ENCODE measurements around the gene TMEM123. TPM values are rescaled to one million over a fixed set of nuclear protein-coding genes. Genes with fewer than 3 reads are reported as not detected.
A peak's percentile ranks its signal among the peaks of the same experiment; 100 is the strongest.

The TMEM123 gene
- total RNA-seq, 1 donor from 2014 or later, result 156 TPM

- no peaks in the 10 kb centered on the region for H3K36me3 ChIP-seq
- no peaks in the 10 kb centered on the region for H3K9me3 ChIP-seq
- intact Hi-C loops (cut with DNase I), result loop anchor here (5.0 kb wide), 1 partner anchor 153 kb away; no protein-coding TSS in a partner anchor
- no peak overlapping the region for H3K4me3 ChIP-seq
- no peaks in the 10 kb centered on the region for H3K27me3 ChIP-seq
- H3K27ac ChIP-seq, result no peak overlapping the region
- no peak for DNase-seq (ENCODE audit: extremely low spot score in 2 of 2)
- TF ChIP-seq POLR2AphosphoS5 (IDR thresholded peaks at IDR 0.05; ENCODE audit: insufficient read depth in 1 of 2, low read depth in 1 of 2) (no peak), POLR2A (IDR thresholded peaks at IDR 0.05) (no peak), CTCF (IDR thresholded peaks at IDR 0.05) (peak; percentile 63 to 74 (median 73))
- H3K4me1 ChIP-seq, result no peaks in the 10 kb centered on the region
Measured at GRCh38 chr11:102495161-102496042, 42.8 kb upstream of the TMEM123 start.

- Histone ChIP-seq H3K4me1 (no peaks in the 10 kb centered on the region), H3K27me3 (no peaks in the 10 kb centered on the region), H3K9me3 (no peaks in the 10 kb centered on the region), H3K36me3 (no peaks in the 10 kb centered on the region), H3K4me3 (no peak overlapping the region), H3K27ac (no peak overlapping the region)
- TF ChIP-seq CTCF (IDR thresholded peaks at IDR 0.05), result no peak
- TF ChIP-seq POLR2A (IDR thresholded peaks at IDR 0.05), result no peak
- no peak for TF ChIP-seq POLR2AphosphoS5 (IDR thresholded peaks at IDR 0.05; ENCODE audit: insufficient read depth in 1 of 2, low read depth in 1 of 2)
- no peak for DNase-seq (ENCODE audit: extremely low spot score in 2 of 2)
- intact Hi-C loops (cut with DNase I), result no loop called here
Measured at GRCh38 chr11:102494216-102494615, 41.7 kb upstream of the TMEM123 start.

GRCh38 chr11:102493524-102493923, 41.0 kb upstream of the TMEM123 start:
- H3K27ac ChIP-seq, result no peak overlapping the region
- TF ChIP-seq POLR2A (IDR thresholded peaks at IDR 0.05) (no peak), CTCF (IDR thresholded peaks at IDR 0.05) (no peak), POLR2AphosphoS5 (IDR thresholded peaks at IDR 0.05; ENCODE audit: insufficient read depth in 1 of 2, low read depth in 1 of 2) (no peak)
- intact Hi-C loops (cut with DNase I), result no loop called here

GRCh38 chr11:102491969-102492368, 39.4 kb upstream of the TMEM123 start:
- Histone ChIP-seq H3K4me3 (no peak overlapping the region), H3K27me3 (no peaks in the 10 kb centered on the region), H3K4me1 (no peaks in the 10 kb centered on the region), H3K36me3 (no peaks in the 10 kb centered on the region), H3K9me3 (no peaks in the 10 kb centered on the region), H3K27ac (no peak overlapping the region)
- no peak for DNase-seq (ENCODE audit: extremely low spot score in 2 of 2)
- TF ChIP-seq POLR2AphosphoS5 (IDR thresholded peaks at IDR 0.05; ENCODE audit: insufficient read depth in 1 of 2, low read depth in 1 of 2), result no peak
- no peak for TF ChIP-seq CTCF (IDR thresholded peaks at IDR 0.05)
- no peak for TF ChIP-seq POLR2A (IDR thresholded peaks at IDR 0.05)
- intact Hi-C loops (cut with DNase I), result no loop called here

More at GRCh38 chr11:102493524-102493923, 41.0 kb upstream of the TMEM123 start:
- H3K9me3 ChIP-seq, result no peaks in the 10 kb centered on the region
- no peak overlapping the region for H3K4me3 ChIP-seq
- H3K27me3 ChIP-seq, result no peaks in the 10 kb centered on the region
- DNase-seq (ENCODE audit: extremely low spot score in 2 of 2), result no peak
- H3K36me3 ChIP-seq, result no peaks in the 10 kb centered on the region
- no peaks in the 10 kb centered on the region for H3K4me1 ChIP-seq
